Stimulated activated CD4-positive, alpha-beta T cell treated with anti-CD3 and anti-CD28 coated beads, Interleukin-15, amount 100 ng/mL, for 24 hours (primary cell): ENCODE measurements around the gene ZNF773.
"Not testable (repeated sequence)": the region's sequence is repeated elsewhere in the genome, so short reads cannot be mapped to it uniquely, and the experiment has no call there.

Experiments used
- DNase-seq: peaks from one replicate; pipeline ENCODE4 v3.0.0-alpha.2; 2020

ZNF773 gene

GRCh38 chr19:57499680-57500395 is at the start of gene ZNF773:
TSS of gene ZNF773 (plus strand) at chr19:57499938. CDS start at chr19:57500081, 143 bp downstream.
- peak; percentile 97 for DNase-seq

- DNase-seq = no peak
These were observed 47.4 kb upstream of the ZNF773 start for GRCh38 chr19:57452307-57452706.

GRCh38 chr19:57465680-57466381 is 33.9 kb upstream of the ZNF773 start:
- DNase-seq = no peak

GRCh38 chr19:57466489-57466888 is 33.2 kb upstream of the ZNF773 start:
- no peak for DNase-seq

- no peak for DNase-seq
These were observed 26.1 kb upstream of the ZNF773 start for GRCh38 chr19:57473646-57474045.

- DNase-seq = peak; percentile 87
These were observed 22.3 kb upstream of the ZNF773 start, which contains the start of gene ZNF772 for GRCh38 chr19:57477191-57478008. TSS of gene ZNF772 (minus strand) at chr19:57477566. CDS start at chr19:57477309, 257 bp downstream.

GRCh38 chr19:57487477-57488298 is 12.1 kb upstream of the ZNF773 start, which contains the start of gene ZNF419:
TSS of gene ZNF419 (plus strand) at chr19:57487750. CDS start at chr19:57487951, 201 bp downstream.
- peak; percentile 95 for DNase-seq

- not testable (repeated sequence) for DNase-seq
These were observed 11.5 kb upstream of the ZNF773 start for GRCh38 chr19:57488299-57488644.

GRCh38 chr19:57499332-57499679 is 432 bp upstream of the ZNF773 start:
- DNase-seq = not testable (repeated sequence)

GRCh38 chr19:57500400-57500799 is 662 bp downstream of the ZNF773 start:
- DNase-seq = not testable (repeated sequence)

GRCh38 chr19:57506163-57506562 is 6.4 kb downstream of the ZNF773 start:
- DNase-seq = no peak

- DNase-seq = no peak
These were observed 11.7 kb downstream of the ZNF773 start for GRCh38 chr19:57511484-57511883.

GRCh38 chr19:57512845-57513244 is 13.1 kb downstream of the ZNF773 start:
- no peak for DNase-seq

GRCh38 chr19:57515255-57515654 is 15.5 kb downstream of the ZNF773 start:
- DNase-seq = no peak

GRCh38 chr19:57518021-57518420 is 18.3 kb downstream of the ZNF773 start:
- DNase-seq = not testable (repeated sequence)

GRCh38 chr19:57527136-57527881 is 27.6 kb downstream of the ZNF773 start, which contains the start of gene ZNF549:
TSS of gene ZNF549 (plus strand) at chr19:57527356. CDS start at chr19:57527574, 218 bp downstream.
- peak; percentile 91 for DNase-seq

- DNase-seq = no peak
These were observed 38.3 kb downstream of the ZNF773 start for GRCh38 chr19:57537953-57538547.

- no peak for DNase-seq
These were observed 46.8 kb downstream of the ZNF773 start for GRCh38 chr19:57546513-57546912.

- no peak for DNase-seq
These were observed 52.7 kb downstream of the ZNF773 start for GRCh38 chr19:57552432-57552831.

GRCh38 chr19:57557659-57558058 is 57.9 kb downstream of the ZNF773 start:
- no peak for DNase-seq
